PC-9 (cell line): ENCODE measurements around the gene STX3.

ENCODE experiments used
- CTCF ChIP-seq: fragments of 200-600 bp; sonication (generic); conservative IDR thresholded peaks from 2 replicates; pipeline ENCODE4 v1.6.1; 2017; ENCODE audit warnings: mixed run types, antibody characterized with exemption, mild to moderate bottlenecking, moderate library complexity
- EZH2 ChIP-seq: fragments of 200-600 bp; sonication (generic); IDR thresholded peaks from 2 replicates; pipeline ENCODE4 v1.8.0; 2017; ENCODE audit warnings: antibody characterized with exemption, low read depth

- TF ChIP-seq CTCF (no peak), EZH2 (no peak)
These were observed 39.1 kb upstream of the STX3 start for GRCh38 chr11:59716051-59716450.
